H1 (cell line): ENCODE measurements around the gene ARHGEF19. TPM values are rescaled to one million over a fixed set of nuclear protein-coding genes. Genes with fewer than 3 reads are reported as not detected.

Experiments used
- CTCF ChIA-PET: fragments of 300-600 bp; sonication (Branson Sonifier 250); formaldehyde crosslinking; loops from one replicate; lab custom pipeline; 2021; ENCODE audit not compliant: partially characterized antibody; lab: Charles Lee
- POLR2A ChIA-PET: fragments of 300-600 bp; sonication (Branson Sonifier 250); formaldehyde crosslinking; loops from one replicate; lab custom pipeline; 2021; ENCODE audit warnings: inconsistent platforms; ENCODE audit not compliant: partially characterized antibody; lab: Charles Lee
- DNase-seq, 2 experiments: peaks; one replicate each; pipeline versions ENCODE4 v3.0.0 to v3.0.0-alpha.2; 2010 to 2022; ENCODE audit warnings: low spot score in 2 of 2, low read depth in 1 of 2, mixed read lengths in 1 of 2
- FAIRE-seq: peaks from 2 replicates; lab custom pipeline; 2011; peaks lifted over from hg19 to GRCh38; lab: Jason Lieb, UNC
- H2AFZ ChIP-seq: 2 replicates; pipeline ENCODE4 v1.8.1; 2012; ENCODE audit warnings: low read length, inconsistent platforms
- H2AK5ac ChIP-seq: 2 replicates; pipeline ENCODE4 v1.6.1; 2013; ENCODE audit warnings: low read depth, low read length
- H2BK120ac ChIP-seq: replicated peaks from 2 replicates; pipeline ENCODE3; 2013; ENCODE audit warnings: low read depth, low read length, inconsistent platforms
- H2BK12ac ChIP-seq: 2 replicates; pipeline ENCODE4 v1.6.1; 2013; ENCODE audit warnings: low read depth, low read length
- H2BK15ac ChIP-seq: 2 replicates; pipeline ENCODE4 v1.6.1; 2013; ENCODE audit warnings: low read length
- H2BK20ac ChIP-seq: 2 replicates; pipeline ENCODE4 v1.6.1; 2013; ENCODE audit warnings: low read length
- H2BK5ac ChIP-seq: 2 replicates; pipeline ENCODE4 v1.6.1; 2013; ENCODE audit warnings: low read depth, low read length
- H3K14ac ChIP-seq: 2 replicates; pipeline ENCODE4 v1.6.1; 2013; ENCODE audit warnings: inconsistent platforms; ENCODE audit not compliant: insufficient read length
- H3K18ac ChIP-seq: 2 replicates; pipeline ENCODE4 v1.6.1; 2013; ENCODE audit warnings: low read length; ENCODE audit errors: extremely low read depth
- H3K23ac ChIP-seq: 2 replicates; pipeline ENCODE4 v1.6.1; 2013; ENCODE audit warnings: inconsistent platforms; ENCODE audit not compliant: insufficient read length
- H3K23me2 ChIP-seq: 2 replicates; pipeline ENCODE4 v1.6.1; 2013; ENCODE audit warnings: low read depth, low read length
- H3K27ac ChIP-seq: 2 replicates; pipeline ENCODE4 v1.6.1; 2011; ENCODE audit warnings: low read depth, low read length, inconsistent platforms
- H3K27me3 ChIP-seq, 4 experiments: replicated peaks in 1 of 4; 1 replicate in 1 of 4; 2 replicates in 3 of 4; pipeline versions ENCODE4 v1.6.1 to v1.8.1; 2011 to 2013; ENCODE audit warnings: low read length in 3 of 4, mild to moderate bottlenecking in 3 of 4, inconsistent platforms in 2 of 4, mixed read lengths in 2 of 4, moderate library complexity in 1 of 4; ENCODE audit not compliant: control insufficient read depth in 3 of 4, insufficient read depth in 3 of 4; ENCODE audit errors: extremely low read depth in 1 of 4
- H3K36me3 ChIP-seq, 4 experiments: 2 replicates each; pipeline versions ENCODE4 v1.6.1 to v1.8.1; 2011 to 2013; ENCODE audit warnings: mild to moderate bottlenecking in 4 of 4, low read length in 3 of 4, moderate library complexity in 2 of 4, control low read depth in 1 of 4, inconsistent platforms in 1 of 4; ENCODE audit not compliant: insufficient read depth in 4 of 4, control insufficient read depth in 2 of 4
- H3K4ac ChIP-seq: replicated peaks from 2 replicates; pipeline ENCODE3; 2013; ENCODE audit warnings: low read length, low read depth, mixed read lengths, inconsistent platforms; ENCODE audit not compliant: insufficient read length
- H3K4me1 ChIP-seq, 4 experiments: replicated peaks in 1 of 4; 1 replicate in 1 of 4; 2 replicates in 3 of 4; pipeline versions ENCODE4 v1.6.1 to v1.8.1; 2011 to 2013; ENCODE audit warnings: low read length in 3 of 4, inconsistent platforms in 2 of 4, mixed read lengths in 1 of 4; ENCODE audit not compliant: insufficient read depth in 4 of 4, control insufficient read depth in 3 of 4
- H3K4me2 ChIP-seq, 2 experiments: 2 replicates each; pipeline versions ENCODE4 v1.6.1 to v1.8.1; 2011 to 2013; ENCODE audit warnings: low read depth in 2 of 2, low read length in 2 of 2, control low read depth in 1 of 2, inconsistent platforms in 1 of 2, mild to moderate bottlenecking in 1 of 2; ENCODE audit not compliant: insufficient read depth in 1 of 2
- H3K4me3 ChIP-seq, 4 experiments: fragments of 200-600, 300-600 bp in 1 of 4; sonication (generic), shearing (Covaris generic), sonication (Bioruptor Twin) in 1 of 4; 2 replicates each; pipeline versions ENCODE4 v1.5.1 to v1.8.1; 2011 to 2016; ENCODE audit warnings: low read length in 4 of 4, low read depth in 3 of 4, control low read depth in 2 of 4, inconsistent platforms in 2 of 4, mild to moderate bottlenecking in 2 of 4, mixed read lengths in 1 of 4, moderate library complexity in 1 of 4; ENCODE audit not compliant: insufficient read depth in 2 of 4; ENCODE audit errors: extremely low read depth in 1 of 4
- H3K56ac ChIP-seq: replicated peaks from 2 replicates; pipeline ENCODE3; 2013; ENCODE audit warnings: low read depth, mild to moderate bottlenecking, mixed read lengths, low read length, inconsistent platforms; ENCODE audit not compliant: insufficient read length
- H3K79me1 ChIP-seq: 2 replicates; pipeline ENCODE4 v1.6.1; 2013; ENCODE audit warnings: low read depth, low read length, control low read depth
- H3K79me2 ChIP-seq, 2 experiments: 2 replicates each; pipeline versions ENCODE4 v1.6.1 to v1.8.1; 2012 to 2013; ENCODE audit warnings: low read length in 2 of 2, mild to moderate bottlenecking in 2 of 2, inconsistent platforms in 1 of 2; ENCODE audit not compliant: insufficient read depth in 2 of 2, control insufficient read depth in 1 of 2
- H3K9ac ChIP-seq, 4 experiments: replicated peaks in 1 of 4; 1 replicate in 1 of 4; 2 replicates in 3 of 4; pipeline versions ENCODE4 v1.6.1 to v1.8.1; 2011 to 2013; ENCODE audit warnings: low read depth in 3 of 4, low read length in 3 of 4, control low read depth in 2 of 4, mild to moderate bottlenecking in 2 of 4, moderate library complexity in 2 of 4, inconsistent platforms in 1 of 4; ENCODE audit errors: extremely low read depth in 1 of 4
- H3K9me3 ChIP-seq, 2 experiments: 2 replicates each; pipeline versions ENCODE4 v1.6.1 to v1.8.1; 2012 to 2013; ENCODE audit warnings: mild to moderate bottlenecking in 2 of 2, moderate library complexity in 2 of 2, control low read depth in 1 of 2, inconsistent platforms in 1 of 2, low read depth in 1 of 2, low read length in 1 of 2, mixed read lengths in 1 of 2; ENCODE audit not compliant: insufficient read depth in 2 of 2
- H4K20me1 ChIP-seq, 2 experiments: replicated peaks in 1 of 2; 2 replicates each; pipeline versions ENCODE3 to v1.8.1; 2011 to 2013; ENCODE audit warnings: inconsistent platforms in 2 of 2, low read length in 2 of 2, mild to moderate bottlenecking in 1 of 2; ENCODE audit not compliant: insufficient read depth in 2 of 2, control insufficient read depth in 1 of 2
- H4K5ac ChIP-seq: 2 replicates; pipeline ENCODE4 v1.6.1; 2013; ENCODE audit warnings: low read length, low read depth, mixed read lengths, inconsistent platforms; ENCODE audit not compliant: insufficient read length
- H4K8ac ChIP-seq: 2 replicates; pipeline ENCODE4 v1.8.0; 2013; ENCODE audit warnings: mild to moderate bottlenecking, moderate library complexity, low read length, inconsistent platforms; ENCODE audit not compliant: insufficient read depth; ENCODE audit errors: extremely low read depth
- H4K91ac ChIP-seq: replicated peaks from 2 replicates; pipeline ENCODE3; 2013; ENCODE audit warnings: low read length, mixed read lengths, inconsistent platforms; ENCODE audit not compliant: insufficient read length
- FOSL1 ChIP-seq: IDR thresholded peaks from 2 replicates; pipeline ENCODE4 v1.6.1; 2011; ENCODE audit warnings: mild to moderate bottlenecking, low read depth, low read length, moderate library complexity; ENCODE audit not compliant: insufficient read depth
- HDAC2 ChIP-seq, 2 experiments: fragments of 300-600 bp in 1 of 2; sonication (generic) in 1 of 2; IDR thresholded peaks; 2 replicates each; pipeline ENCODE4 v1.6.1; 2011 to 2012; ENCODE audit warnings: low read depth in 2 of 2, low read length in 2 of 2, mild to moderate bottlenecking in 2 of 2, moderate library complexity in 2 of 2, borderline replicate concordance in 1 of 2, inconsistent platforms in 1 of 2
- KDM4A ChIP-seq: IDR thresholded peaks from one replicate; pipeline ENCODE4 v1.7.1; 2012; ENCODE audit warnings: low read depth, mild to moderate bottlenecking, moderate library complexity, low read length, inconsistent platforms; ENCODE audit not compliant: severe bottlenecking
- PHF8 ChIP-seq: fragments of 200-600 bp; sonication (generic); conservative IDR thresholded peaks from 2 replicates; pipeline ENCODE4 v1.7.1; 2012; ENCODE audit warnings: low read depth, mild to moderate bottlenecking, inconsistent platforms, low read length, moderate library complexity
- RBBP5 ChIP-seq: IDR thresholded peaks from 2 replicates; pipeline ENCODE4 v1.7.1; 2012; ENCODE audit warnings: low read depth, mild to moderate bottlenecking, inconsistent platforms, low read length, moderate library complexity, borderline replicate concordance
- SAP30 ChIP-seq: fragments of 300-600 bp; sonication (generic); IDR thresholded peaks from 2 replicates; pipeline ENCODE4 v1.7.1; 2012; ENCODE audit warnings: low read length, moderate library complexity, mild to moderate bottlenecking, inconsistent platforms; ENCODE audit not compliant: insufficient read depth, insufficient replicate concordance
- SP4 ChIP-seq: IDR thresholded peaks from 2 replicates; pipeline ENCODE4 v1.6.1; 2012; ENCODE audit warnings: low read length, inconsistent platforms
- WGBS, 2 experiments: shearing (Covaris generic) in 1 of 2; methylation state at CpG; one replicate each; pipeline versions ENCODE4 v1.1.6 to v1.1.7; 2013 to 2015; ENCODE audit warnings: low lambda C conversion rate in 2 of 2, mixed read lengths in 2 of 2, inconsistent platforms in 1 of 2, low coverage in 1 of 2, missing lambda C conversion rate in 1 of 2; ENCODE audit not compliant: insufficient replicate concordance in 2 of 2, insufficient coverage in 1 of 2, insufficient read length in 1 of 2; ENCODE audit errors: extremely low coverage in 1 of 2, missing lambda C conversion rate in 1 of 2; 5-methylcytosine and 5-hydroxymethylcytosine counted together
- polyA plus RNA-seq, 7 experiments: library from polyadenylated mRNA; depleted of rRNA in 3 of 7; stranded (reverse) in 5 of 7; unstranded in 2 of 7; fragments of >200 nt in 5 of 7; fragments of 200-250 nt in 2 of 7; gene quantifications; 1 replicate in 5 of 7; 2 replicates in 1 of 7; 4 replicates in 1 of 7; pipeline versions ENCODE4 v1.2.1 to v1.2.3, GENCODE V29; 2011 to 2013; ENCODE audit warnings: missing spikeins in 2 of 7, mixed read lengths in 2 of 7
- total RNA-seq: library from RNA; stranded (reverse); fragmentation: NEBNext Ultra II Directional; extraction: Animal tissue kit (Norgen Biotek cat#: 25700); gene quantifications from 2 replicates; pipeline ENCODE4 v1.2.1, GENCODE V29; 2021

Gene ARHGEF19
- total and polyA plus RNA-seq, 2 of the 8 experiments (the other 6 are each of a cell fraction or from before 2014, with no cell fraction given) = 47.5 to 56.4 TPM

- Histone ChIP-seq H3K4me3 (no peak overlapping the region), H3K23ac (no peak overlapping the region), H3K56ac (no peak overlapping the region), H3K9ac (no peak overlapping the region), H2BK5ac (no peak overlapping the region), H4K8ac (no peak overlapping the region), H2BK12ac (no peak overlapping the region), H3K4me1 (peaks cover 0 to 15% (median 11%) of the 10 kb centered on the region in 4 experiments; a peak in 5 of 7 replicates), H3K27ac (no peak overlapping the region), H2BK20ac (no peak overlapping the region), H3K36me3 (peaks cover 12 to 30% (median 25%) of the 10 kb centered on the region in 4 experiments; a peak in 7 of 8 replicates), H3K14ac (no peak overlapping the region), H3K23me2 (peaks cover 6% of the 10 kb centered on the region), H2BK15ac (no peak overlapping the region)
- no peak for FAIRE-seq
- CTCF ChIA-PET = interaction anchor here (0.6 to 7.6 kb wide), 16 partner anchors 8 to 130 kb away, joined by 3 to 45 read pairs (median 8); partner anchors contain the start of gene FAM131C
- TF ChIP-seq FOSL1 = no peak
- no peak for TF ChIP-seq KDM4A
- TF ChIP-seq HDAC2 (IDR thresholded peaks at IDR 0.05; ENCODE audit: borderline replicate concordance in 1 of 2, low read depth in 2 of 2, low read length in 2 of 2) = no peak
- no peak for TF ChIP-seq PHF8
- TF ChIP-seq SP4 = no peak
- no peak for TF ChIP-seq RBBP5
- TF ChIP-seq SAP30 = no peak
- TF ChIP-seq, all 59 proteins: peak for 0
- H3K9me3 ChIP-seq = no peaks in the 10 kb centered on the region
- no peak overlapping the region for H4K91ac ChIP-seq
- peaks cover 2 to 6% of the 10 kb centered on the region in 2 experiments for H4K20me1 ChIP-seq
- no peaks in the 10 kb centered on the region for H3K27me3 ChIP-seq
- peaks cover 2% of the 10 kb centered on the region; the same call in 1 of the 2 replicates for H3K79me1 ChIP-seq
- H2BK120ac ChIP-seq = no peak overlapping the region
- WGBS, 2 experiments = 76% methylated on average over 3 of the region's 3 CpGs; no CpG with 5 or more reads in 1 of the 2 experiments
- H3K18ac ChIP-seq = no peak overlapping the region
- no peak overlapping the region for H3K4ac ChIP-seq
- no peak overlapping the region for H3K4me2 ChIP-seq
- H3K79me2 ChIP-seq = no peaks in the 10 kb centered on the region
- H2AFZ ChIP-seq = no peak overlapping the region
- H2AK5ac ChIP-seq = no peak overlapping the region
- DNase-seq = no peak
- POLR2A ChIA-PET = interaction anchor here (0.6 to 2.9 kb wide), 7 partner anchors 9 to 117 kb away, joined by 3 to 7 read pairs (median 4); partner anchors contain the start of gene ARHGEF19
- H4K5ac ChIP-seq = no peak overlapping the region
Measured at GRCh38 chr1:16203550-16203949, 8.9 kb downstream of the ARHGEF19 start.
